G401 (cell line): ENCODE data around the gene METTL22. TPM values are rescaled to one million over a fixed set of nuclear protein-coding genes. Genes with fewer than 3 reads are reported as not detected.

Experiments used
- DNase-seq: peaks from one replicate; pipeline ENCODE4 v3.0.0-alpha.2; 2015; ENCODE audit warnings: low spot score
- in situ Hi-C: cut with HindIII; loops from 2 replicates; pipeline ENCODE4 v1.10.0; 2016; ENCODE audit warnings: low sequenced_read_pairs, mixed read lengths
- total RNA-seq: library from RNA; depleted of rRNA; stranded (reverse); fragments of >200 nt; shearing (Covaris generic); gene quantifications from 2 replicates; pipeline ENCODE4 v1.2.3, GENCODE V29; 2014; rRNA removed

Gene METTL22
- total RNA-seq, 1 experiment from 2014 or later: 9.1 TPM

- in situ Hi-C loops: no loop called here
- DNase-seq: no peak
Observed at GRCh38 chr16:8679151-8679550, 57.7 kb downstream of the METTL22 start.

GRCh38 chr16:8682551-8683259, 61.2 kb downstream of the METTL22 start:
- in situ Hi-C loops: no loop called here
- DNase-seq: no peak

DNA sequence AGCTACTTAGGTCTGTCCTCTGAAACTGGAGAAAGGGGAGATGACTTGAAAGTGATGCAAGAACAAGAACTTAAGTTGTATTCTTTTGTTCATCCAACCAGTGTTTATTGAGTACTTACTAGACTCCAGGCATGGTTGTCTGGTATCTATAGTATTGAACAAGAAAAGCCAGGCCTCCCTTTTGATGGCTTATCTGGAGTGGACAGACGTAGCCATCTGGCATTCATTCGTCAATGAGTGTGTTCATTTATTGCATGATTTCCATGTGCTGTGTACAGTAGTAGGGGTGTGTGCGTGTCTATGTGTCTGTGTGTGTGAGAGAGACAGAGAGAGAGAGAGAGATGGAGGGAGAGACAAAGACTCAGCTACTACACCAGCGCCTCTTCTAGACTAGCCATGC, 62.1 kb downstream of the METTL22 start:
- DNase-seq: no peak
- in situ Hi-C loops: no loop called here

- no peak for DNase-seq
- in situ Hi-C loops: no loop called here
Observed at GRCh38 chr16:8685617-8686016, 64.1 kb downstream of the METTL22 start.

GRCh38 chr16:8686031-8686621, 64.6 kb downstream of the METTL22 start:
- in situ Hi-C loops: no loop called here
- DNase-seq: peak; percentile 95

DNA sequence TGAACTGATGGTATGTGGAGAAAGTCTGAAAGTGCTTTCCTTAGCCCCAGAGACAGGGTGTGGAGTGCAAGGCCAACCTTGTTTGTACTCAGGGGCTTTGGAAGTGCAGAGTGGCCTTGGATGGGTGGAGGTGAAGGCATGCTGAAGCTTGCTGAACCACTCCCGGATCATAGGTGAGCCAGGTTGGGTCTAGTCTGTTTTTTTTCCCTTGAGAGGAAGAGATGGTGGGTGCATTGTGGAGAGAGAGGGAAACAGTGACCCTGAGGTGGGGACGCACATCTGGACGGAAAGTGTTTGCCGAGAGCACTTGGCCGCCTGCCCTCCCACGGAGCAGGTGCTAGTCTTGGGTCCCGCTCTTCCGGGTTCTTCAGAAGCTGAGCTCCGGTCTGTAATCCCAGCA, 65.4 kb downstream of the METTL22 start:
- in situ Hi-C loops: no loop called here
- DNase-seq: no peak

GRCh38 chr16:8689686-8690085, 68.2 kb downstream of the METTL22 start:
- in situ Hi-C loops: no loop called here
- DNase-seq: no peak

DNA sequence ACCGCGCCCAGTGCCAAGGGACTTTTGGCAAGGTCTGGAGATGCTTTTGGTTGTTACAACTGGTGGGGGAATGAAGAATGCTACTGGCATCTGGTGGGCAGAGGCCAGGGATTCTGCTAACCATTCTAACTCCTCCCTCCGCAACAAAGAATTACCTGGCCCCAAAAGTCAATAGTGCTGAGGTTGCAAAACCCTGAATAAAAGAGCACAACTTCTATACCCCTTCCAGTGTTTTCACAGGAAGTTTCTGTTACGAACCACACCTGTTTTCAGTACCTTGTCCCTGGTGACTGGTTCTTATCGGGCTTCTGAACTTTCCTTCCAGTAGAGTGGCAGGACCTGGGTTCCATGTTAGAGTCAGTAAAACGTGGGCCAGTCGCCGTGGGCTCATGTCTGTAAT, 70.2 kb downstream of the METTL22 start:
- DNase-seq: no peak
- in situ Hi-C loops: no loop called here

- in situ Hi-C loops: no loop called here
- DNase-seq: no peak
Observed at GRCh38 chr16:8694795-8695728, 73.6 kb downstream of the METTL22 start.

DNA sequence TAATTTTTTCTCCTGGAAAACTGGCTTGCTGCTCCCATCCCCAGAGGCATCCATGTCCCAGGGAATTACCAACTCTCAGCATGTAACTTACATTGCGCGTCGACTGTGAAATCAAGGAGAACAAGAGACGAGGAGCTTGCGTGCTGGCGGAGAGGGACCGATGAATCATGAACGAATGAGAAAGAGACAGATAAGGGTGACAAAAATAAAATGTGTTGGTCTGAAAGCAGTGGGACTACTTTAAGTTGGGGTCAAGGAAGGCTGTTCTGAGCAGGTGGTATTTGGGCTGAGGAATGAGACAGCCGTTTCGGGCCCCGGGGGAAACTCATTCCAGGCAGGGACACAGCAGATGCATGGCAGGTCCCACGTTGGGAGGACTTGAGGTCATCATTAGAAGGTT, 75.4 kb downstream of the METTL22 start:
- DNase-seq: no peak
- in situ Hi-C loops: no loop called here

DNA sequence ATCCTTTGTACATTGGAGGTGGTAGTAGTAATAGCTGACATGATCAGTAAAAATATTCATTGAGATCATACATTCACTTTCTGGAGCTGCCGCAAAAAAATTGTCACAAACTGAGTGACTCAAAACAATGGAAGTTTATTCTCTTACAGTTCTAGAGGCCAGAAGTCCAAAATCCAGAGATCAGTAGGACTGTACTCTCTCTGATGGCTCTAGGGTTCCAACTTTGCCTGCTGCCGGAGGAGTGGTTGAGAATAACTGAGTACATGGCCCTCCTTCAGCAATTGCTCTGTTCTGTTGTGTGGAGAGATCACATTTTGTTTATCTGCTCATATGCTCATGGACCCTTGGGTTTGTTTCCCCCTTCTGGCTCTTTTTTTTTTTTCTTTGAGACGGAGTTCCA, 76.5 kb downstream of the METTL22 start:
- no peak for DNase-seq
- in situ Hi-C loops: no loop called here

Other genes starting within 250 kb of the METTL22 start
- not detected in 2 replicates for gene TMEM114, start 31.2 kb upstream of the METTL22 start, total RNA-seq
- gene ABAT, start 52.9 kb downstream of the METTL22 start, total RNA-seq: 7.2 and 8.0 TPM in 2 replicates
- 9.0 and 14.3 TPM in 2 replicates for gene TMEM186, start 175.9 kb downstream of the METTL22 start, total RNA-seq
- 28.4 and 36.3 TPM in 2 replicates for gene PMM2, start 176.1 kb downstream of the METTL22 start, total RNA-seq
- gene CARHSP1, start 247.3 kb downstream of the METTL22 start, total RNA-seq: 114 and 150 TPM in 2 replicates